AG20443 (cell line): Measurements from ENCODE around the gene SNRPA.
"Not testable (repeated sequence)": the region's sequence is repeated elsewhere in the genome, so short reads cannot be mapped to it uniquely, and the experiment has no call there.

ENCODE experiments used
- DNase-seq: peaks from one replicate; pipeline ENCODE4 v3.0.0; 2012; ENCODE audit warnings: low spot score, mixed read lengths

The SNRPA gene

GRCh38 chr19:40745402-40745780, 5.6 kb upstream of the SNRPA start:
- DNase-seq, result no peak

GRCh38 chr19:40747536-40747935, 3.5 kb upstream of the SNRPA start:
- no peak for DNase-seq

GRCh38 chr19:40750058-40750873, 737 bp upstream of the SNRPA start, which contains the start of gene ACTMAP:
Gene ACTMAP, minus strand, starts transcription at chr19:40750477. Its CDS starts 674 bp downstream, at chr19:40749803.
- DNase-seq, result peak; percentile 99

- DNase-seq, result no peak
Observed at GRCh38 chr19:40752257-40752781, 1.3 kb downstream of the SNRPA start.

- DNase-seq, result no peak
Observed at GRCh38 chr19:40754611-40755247, 3.7 kb downstream of the SNRPA start.

- DNase-seq, result no peak
Observed at GRCh38 chr19:40755248-40755624, 4.2 kb downstream of the SNRPA start.

GRCh38 chr19:40755791-40756190, 4.8 kb downstream of the SNRPA start:
- no peak for DNase-seq

- no peak for DNase-seq
Observed at GRCh38 chr19:40756502-40757110, 5.6 kb downstream of the SNRPA start.

- no peak for DNase-seq
Observed at GRCh38 chr19:40758491-40758890, 7.5 kb downstream of the SNRPA start.

GRCh38 chr19:40759352-40759751, 8.3 kb downstream of the SNRPA start:
- no peak for DNase-seq

GRCh38 chr19:40762754-40763470, 11.9 kb downstream of the SNRPA start:
- no peak for DNase-seq

GRCh38 chr19:40763526-40763925, 12.5 kb downstream of the SNRPA start:
- no peak for DNase-seq

- DNase-seq, result no peak
Observed at GRCh38 chr19:40763963-40764362, 13.0 kb downstream of the SNRPA start.

- not testable (repeated sequence) for DNase-seq
Observed at GRCh38 chr19:40766385-40766784, 15.4 kb downstream of the SNRPA start.

GRCh38 chr19:40768869-40769268, 17.9 kb downstream of the SNRPA start:
- DNase-seq, result no peak

- DNase-seq, result not testable (repeated sequence)
Observed at GRCh38 chr19:40771101-40771862, 20.3 kb downstream of the SNRPA start.

GRCh38 chr19:40774916-40775631, 24.1 kb downstream of the SNRPA start, which contains the start of gene MIA:
Gene MIA, plus strand, starts transcription at chr19:40775521. Its CDS starts 22 bp downstream, at chr19:40775543.
- DNase-seq, result no peak

- DNase-seq, result no peak
Observed at GRCh38 chr19:40775632-40776022, 24.6 kb downstream of the SNRPA start.

- no peak for DNase-seq
Observed at GRCh38 chr19:40776364-40776763, 25.4 kb downstream of the SNRPA start.

GRCh38 chr19:40776932-40777644, 26.1 kb downstream of the SNRPA start:
- DNase-seq, result peak; percentile 88
